Activated CD8-positive, alpha-beta memory T cell treated with anti-CD3 and anti-CD28 coated beads, Interleukin-2, amount 50 U/mL, for 4 hours (primary cell): ENCODE results near the gene ZSCAN29.
"Not testable (repeated sequence)": the region's sequence is repeated elsewhere in the genome, so short reads cannot be mapped to it uniquely, and the experiment has no call there.

ENCODE experiments used
- DNase-seq: peaks from one replicate; pipeline ENCODE4 v3.0.0-alpha.2; 2020

ZSCAN29 gene

DNA sequence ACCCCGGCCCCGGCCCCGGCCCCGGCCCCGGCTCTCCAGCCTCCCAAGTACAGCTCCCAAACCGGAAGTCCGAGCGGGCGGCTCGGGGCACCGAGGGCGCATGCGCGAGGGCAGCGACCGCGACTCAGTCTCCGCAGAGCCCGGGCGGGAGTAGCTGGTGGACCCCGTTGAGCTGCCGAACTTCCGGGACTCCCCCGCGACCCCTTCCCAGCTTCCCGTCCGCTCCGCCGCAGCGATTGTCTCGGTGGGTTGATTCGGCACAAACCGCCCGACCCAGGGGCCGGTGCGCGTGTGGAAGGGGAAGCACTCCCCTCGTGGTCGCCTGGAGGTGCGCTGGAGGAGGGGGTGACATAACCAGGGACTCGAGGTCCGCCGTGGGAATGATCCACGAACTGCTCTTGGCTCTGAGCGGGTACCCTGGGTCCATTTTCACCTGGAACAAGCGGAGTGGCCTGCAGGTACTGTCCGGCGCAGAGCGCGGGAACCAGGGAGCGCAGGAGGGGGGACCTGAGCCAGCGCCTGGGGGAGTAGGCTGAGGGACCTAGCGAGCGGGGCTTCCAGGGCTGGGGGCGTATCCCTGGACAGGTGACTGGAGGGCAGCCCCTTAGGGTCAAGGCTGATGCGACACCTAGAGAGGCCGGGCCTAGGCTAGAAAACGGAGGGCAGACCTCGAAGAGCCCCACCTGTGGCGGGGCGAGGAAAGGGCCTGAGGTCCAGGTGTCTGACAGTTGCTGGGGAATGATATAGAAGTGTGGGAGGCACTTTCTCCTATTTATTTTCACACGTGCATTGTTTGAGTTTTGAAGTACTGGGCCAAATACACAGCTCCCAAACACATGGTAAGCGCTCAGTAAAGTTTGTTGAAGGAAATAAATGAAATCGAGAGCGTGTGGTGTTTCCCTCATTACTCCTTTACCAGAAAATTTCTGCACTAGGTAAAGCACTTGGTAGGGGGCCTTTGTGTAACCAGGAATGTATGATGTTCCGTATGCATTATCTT lies at the start of gene ZSCAN29, which contains the start of gene TUBGCP4:
TSS of gene ZSCAN29 (minus strand) at position 69 of the 1,000 bp plus-strand sequence. CDS start 1,130 bp downstream, outside the sequence.
TSS of gene TUBGCP4 (plus strand) at position 127 of the 1,000 bp plus-strand sequence. CDS start at position 381, 254 bp downstream.
- peak; percentile 75 for DNase-seq

DNA sequence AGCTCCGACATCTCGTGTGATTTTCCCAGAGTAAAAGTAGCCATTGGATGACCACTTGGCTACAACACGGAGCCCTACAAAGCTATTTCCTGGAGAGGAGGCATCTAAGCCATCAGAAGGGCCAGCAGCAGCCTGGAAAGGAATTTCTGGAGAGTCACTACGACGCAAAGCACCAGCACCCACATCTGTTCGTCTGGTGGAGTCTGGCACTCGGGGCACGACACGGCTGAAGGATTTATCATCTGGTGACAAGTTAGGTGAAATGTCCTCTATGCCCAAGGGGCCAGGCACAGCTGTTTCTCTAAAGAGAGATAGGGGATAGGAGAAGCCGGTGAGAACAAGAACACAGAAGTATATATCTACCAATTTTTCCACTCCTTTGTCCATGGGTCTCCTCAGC lies 49.6 kb upstream of the ZSCAN29 start:
- DNase-seq: no peak

DNA sequence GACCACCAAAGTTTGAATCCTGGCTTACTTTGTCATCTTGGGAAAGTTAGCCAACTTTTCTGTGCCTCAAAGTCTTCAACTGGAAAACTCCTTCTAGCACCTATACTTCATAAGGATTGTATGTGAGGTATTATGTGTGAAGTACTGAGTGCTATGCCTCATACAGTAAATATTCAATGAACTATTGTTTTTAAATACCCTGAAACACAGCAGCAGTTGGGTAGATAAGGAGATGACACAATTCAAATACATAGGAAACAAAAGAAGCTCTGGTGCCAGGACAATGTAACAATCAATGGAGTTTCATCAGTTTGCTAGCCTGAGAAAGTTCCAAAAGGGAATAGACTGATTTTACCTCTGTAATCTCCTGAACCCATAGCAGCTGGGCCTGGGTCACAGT lies 43.4 kb upstream of the ZSCAN29 start:
- no peak for DNase-seq

DNA sequence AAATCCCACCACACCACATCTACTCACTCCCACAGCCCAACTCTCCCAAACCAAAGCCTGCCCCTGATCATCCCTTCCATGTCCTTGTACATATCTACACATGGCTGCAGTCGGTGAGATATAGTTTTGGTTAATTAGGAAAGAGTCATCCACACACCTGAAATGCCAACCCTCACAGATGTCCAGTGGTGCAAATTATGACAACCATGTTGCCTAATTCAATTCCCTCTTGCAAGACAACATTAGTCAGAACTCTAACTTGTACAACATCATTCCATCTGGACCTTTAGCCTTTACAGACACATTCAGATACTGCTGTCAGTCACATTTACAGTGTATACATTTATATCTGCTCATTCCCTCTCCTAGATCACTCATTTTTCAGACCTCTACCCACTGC lies 41.3 kb upstream of the ZSCAN29 start:
- DNase-seq: no peak

DNA sequence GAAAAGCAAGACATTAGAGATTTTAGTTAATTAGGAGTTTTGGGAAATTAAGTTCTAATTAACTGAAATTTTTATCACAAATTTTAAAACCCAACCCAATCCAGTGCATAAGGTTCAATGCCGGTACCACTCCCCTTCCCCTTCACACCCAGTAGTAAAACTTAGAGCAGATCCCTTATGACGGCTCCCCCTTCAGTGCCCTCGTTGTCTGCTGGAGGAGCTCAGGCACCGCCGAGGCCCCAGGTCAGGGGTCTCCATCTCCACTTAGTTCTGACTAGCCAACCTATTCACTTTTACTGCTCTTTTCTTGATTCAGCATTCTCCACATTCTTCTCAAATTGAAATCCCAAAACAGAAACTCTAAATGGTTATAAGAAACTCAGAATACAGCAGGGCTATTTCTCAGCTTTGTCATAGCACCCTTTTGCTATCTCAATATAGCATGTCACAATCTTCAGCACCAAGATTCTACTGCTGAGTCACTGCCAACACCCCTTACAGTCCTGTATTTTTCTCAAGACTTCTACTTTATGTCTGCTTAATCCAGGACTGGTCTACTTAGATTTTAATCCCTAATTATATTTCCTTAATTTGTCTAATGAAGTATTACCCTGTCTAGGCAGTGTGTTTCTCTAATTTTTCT lies 39.9 kb upstream of the ZSCAN29 start:
- no peak for DNase-seq

DNA sequence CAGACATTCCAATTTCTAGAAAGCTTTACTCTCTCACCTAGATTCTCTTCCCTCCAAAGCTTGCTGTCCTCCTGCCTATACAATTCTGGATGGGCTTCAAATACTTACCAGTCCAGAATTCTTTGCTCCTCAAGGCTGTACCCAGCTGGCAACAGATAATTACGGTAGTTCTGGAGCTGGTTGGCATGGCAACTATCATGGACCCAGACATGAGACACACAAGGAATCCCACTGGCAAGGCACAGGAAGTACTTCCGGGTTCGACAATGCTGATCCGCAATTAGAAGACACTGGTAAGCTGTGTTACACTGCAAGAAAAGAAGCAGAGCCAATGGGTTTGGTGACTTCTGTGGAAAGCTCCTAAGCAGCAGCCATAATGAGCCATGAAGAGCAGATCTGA lies 37.9 kb upstream of the ZSCAN29 start:
- DNase-seq: no peak

DNA sequence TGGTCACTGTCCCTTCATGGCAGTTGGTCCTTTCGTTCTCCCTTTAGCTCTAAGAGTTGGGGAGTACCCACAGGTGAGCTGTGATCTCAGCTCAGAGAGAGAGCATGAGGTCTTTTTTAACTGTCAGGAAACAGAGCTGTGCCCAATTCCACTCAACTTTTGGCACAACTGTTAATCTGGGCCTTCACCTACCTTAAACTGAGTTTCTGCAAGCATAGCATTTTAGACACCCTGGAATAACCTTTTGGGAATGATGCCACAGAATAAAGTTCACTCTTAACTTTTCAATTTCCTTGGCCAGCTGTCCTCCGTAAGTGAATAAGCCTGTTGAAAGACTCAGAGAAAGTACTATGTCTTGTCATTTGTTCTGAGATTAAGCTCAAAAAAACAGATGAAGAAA lies 36.0 kb upstream of the ZSCAN29 start:
- DNase-seq: no peak

DNA sequence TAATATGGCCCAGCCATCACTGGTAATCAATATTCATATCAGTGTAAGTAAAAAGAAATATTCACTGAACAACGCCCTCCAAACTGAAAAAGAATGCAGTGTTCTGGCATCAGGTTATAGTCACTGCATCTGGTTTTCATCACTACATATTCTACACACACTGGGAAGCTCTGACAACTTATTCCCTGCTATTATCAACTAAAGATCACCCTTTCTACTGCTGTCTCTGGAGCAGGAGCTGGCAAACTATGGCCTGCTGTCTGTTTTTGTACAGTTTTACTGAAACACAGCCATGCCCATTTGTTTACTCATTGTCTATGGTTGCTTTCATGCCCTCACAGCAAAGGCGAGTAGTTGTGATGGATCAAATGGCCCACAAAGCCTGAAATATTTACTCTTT lies 35.3 kb upstream of the ZSCAN29 start:
- DNase-seq: no peak

DNA sequence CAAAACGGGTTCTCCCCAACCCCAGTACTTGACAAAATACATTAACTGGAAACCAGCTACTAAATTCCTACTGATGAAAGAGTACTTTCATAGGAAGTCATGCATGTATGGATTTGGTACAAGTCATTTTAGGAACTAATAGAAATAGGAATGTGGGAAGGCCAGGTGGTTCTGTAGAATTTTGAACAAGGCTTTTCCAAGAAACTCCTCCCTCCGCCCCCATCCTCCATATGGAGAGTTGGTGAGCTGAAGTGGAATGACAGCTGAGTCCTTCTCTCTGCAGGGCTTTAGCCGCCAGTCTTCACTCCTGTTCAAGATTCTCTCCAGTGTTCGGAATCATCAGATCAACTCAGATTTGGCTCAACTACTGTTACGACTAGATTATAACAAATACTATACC lies 33.3 kb upstream of the ZSCAN29 start:
- no peak for DNase-seq

DNA sequence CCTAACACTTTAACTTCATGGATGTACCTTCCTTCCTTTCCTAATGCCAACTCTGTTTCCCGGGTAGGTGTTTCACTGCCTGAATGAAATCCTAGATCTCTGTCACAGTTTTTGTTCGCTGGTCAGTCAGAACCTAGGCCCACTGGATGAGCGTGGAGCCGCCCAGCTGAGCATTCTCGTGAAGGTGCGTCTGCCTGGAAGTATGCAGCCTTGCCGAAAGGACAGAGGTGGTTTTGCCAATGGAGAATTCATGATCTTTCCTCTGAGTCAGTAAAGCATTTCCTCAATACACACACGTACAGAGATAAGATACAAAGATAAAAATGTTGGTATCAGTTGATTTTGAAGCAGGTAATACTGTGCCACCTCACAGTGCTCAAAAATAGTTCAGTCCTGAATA lies 32.8 kb upstream of the ZSCAN29 start:
- DNase-seq: no peak

DNA sequence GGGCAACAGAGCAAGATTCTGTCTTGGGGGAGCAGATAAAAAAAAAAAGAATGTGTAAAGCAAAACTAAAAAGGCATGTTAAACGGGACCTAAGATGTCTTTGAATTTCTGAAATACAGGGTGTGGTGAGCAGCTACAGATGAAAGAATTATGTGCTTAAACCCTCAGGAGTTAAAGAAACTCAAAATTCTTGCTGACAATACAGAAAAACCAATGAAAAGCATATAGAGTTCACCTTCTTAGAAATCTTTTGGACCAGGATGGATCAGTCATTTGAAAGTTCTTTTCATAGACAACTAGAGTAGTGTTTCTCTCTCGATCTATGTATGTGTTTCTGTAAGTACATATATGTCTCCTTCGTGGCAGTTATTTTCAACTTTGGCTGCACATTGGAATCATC lies 31.4 kb upstream of the ZSCAN29 start:
- no peak for DNase-seq

DNA sequence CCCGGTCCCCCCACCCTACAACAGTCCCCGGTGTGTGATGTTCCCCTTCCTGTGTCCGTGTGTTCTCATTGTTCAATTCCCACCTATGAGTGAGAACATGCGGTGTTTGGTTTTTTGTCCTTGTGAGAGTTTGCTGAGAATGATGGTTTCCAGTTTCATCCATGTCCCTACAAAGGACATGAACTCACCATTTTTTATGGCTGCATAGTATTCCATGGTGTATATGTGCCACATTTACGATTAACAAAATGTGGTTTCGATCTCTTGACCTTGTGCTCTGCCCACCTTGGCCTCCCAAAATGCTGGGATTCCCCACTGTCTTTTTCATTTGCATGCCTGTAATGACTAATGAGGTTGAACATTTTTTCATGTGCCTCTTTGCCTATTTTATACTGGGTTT lies 22.7 kb upstream of the ZSCAN29 start:
- DNase-seq: not testable (repeated sequence)

DNA sequence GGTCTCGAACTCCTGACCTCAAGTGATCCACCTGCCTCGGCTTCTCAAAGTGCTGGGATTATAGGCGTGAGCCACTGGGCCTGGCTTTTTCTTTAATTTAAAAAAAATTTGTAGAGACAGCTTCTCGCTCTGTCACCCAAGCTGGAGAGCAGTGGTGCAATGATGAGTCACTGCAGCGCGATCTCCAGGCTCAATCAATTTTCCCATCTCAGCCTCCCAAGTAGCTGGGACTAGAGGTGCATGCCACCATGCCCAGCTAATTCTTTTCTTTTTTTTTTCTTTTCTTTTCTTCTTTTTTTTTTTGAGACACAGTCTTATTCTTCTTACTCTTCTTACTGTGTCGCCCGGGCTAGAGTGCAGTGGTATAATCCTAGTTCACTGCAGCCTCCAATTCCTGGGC lies 19.9 kb upstream of the ZSCAN29 start:
- DNase-seq: no peak

DNA sequence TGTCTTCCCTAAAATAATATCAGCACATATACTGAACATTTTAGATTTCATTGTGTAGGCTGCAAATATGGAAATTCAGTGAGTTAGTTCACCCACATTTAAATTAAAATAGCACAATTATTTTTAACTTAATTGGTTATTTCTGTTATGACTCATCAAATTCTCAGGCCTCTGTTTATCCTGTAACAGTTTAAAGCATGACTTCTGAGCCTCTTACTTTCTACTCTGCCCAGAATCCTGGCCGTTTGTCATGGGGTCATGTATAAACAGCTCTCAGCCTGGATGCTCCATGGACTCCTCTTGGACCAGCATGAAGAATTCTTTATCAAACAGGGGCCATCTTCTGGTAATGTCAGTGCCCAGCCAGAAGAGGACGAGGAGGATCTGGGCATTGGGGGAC lies 12.2 kb upstream of the ZSCAN29 start:
- DNase-seq: no peak

DNA sequence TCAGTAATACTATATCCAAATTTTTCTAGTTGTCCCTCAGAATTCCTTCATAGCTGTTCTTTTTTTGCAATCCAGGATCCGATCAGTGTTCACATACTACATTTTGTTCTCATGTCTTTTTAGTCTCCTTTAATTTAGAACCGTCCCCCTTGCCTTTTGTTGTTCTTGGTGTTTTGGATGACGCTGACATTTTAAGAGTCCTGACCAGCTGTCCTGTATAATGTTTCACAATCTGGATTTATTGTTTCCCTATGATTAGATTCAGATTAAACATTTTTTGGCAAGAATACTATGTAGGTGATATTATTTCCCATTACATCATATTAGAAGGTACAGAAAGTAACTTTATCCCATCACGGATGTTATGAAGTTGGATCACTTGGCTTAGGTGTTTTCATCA lies 11.5 kb upstream of the ZSCAN29 start:
- no peak for DNase-seq

DNA sequence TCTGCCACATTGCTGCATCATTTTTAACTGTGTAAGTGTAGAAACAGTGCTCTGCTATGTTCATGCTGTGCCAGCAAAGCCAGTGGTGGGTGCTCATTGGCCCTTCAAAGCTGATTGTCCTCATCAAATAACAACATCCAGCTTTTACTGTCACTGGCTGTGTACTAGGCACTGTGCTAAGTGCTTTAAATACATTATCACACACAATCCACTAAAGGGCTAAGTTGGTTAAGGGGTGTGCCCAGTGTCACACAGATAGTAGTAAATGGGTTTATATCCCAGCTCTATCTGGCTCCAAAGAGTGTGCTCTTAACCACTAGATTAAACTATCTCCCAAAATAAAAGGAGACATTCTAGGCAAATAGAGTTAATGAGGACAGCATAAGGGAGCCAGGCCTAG lies 7.8 kb upstream of the ZSCAN29 start:
- no peak for DNase-seq

DNA sequence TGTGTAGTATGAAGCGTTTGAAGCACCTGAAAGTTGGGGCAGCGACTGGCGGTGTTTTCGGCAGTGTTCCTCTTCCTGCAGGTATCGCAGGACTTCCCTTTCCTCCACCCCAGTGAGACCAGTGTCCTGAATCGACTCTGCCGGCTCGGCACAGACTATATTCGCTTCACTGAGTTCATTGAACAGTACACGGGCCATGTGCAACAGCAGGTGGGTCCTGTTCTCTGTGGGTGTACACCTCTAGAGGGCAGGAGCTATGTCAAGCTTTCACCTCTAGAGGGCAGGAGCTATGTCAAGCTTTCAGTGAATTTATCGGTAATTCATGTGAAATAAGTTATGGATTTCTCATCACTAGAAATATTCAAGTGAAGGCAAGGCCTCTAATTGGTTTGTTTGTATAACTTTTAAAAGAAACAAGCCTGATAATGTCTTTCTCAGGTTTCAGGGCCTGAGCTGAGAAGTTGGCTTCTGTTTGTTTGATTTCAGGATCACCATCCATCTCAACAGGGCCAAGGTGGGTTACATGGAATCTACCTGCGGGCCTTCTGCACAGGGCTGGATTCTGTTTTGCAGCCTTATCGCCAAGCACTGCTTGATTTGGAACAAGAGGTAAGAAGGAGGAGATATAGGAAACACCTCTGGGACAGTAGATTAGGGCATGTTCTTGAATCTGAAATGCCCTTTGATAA lies 5.3 kb upstream of the ZSCAN29 start:
- peak; percentile 32 for DNase-seq

DNA sequence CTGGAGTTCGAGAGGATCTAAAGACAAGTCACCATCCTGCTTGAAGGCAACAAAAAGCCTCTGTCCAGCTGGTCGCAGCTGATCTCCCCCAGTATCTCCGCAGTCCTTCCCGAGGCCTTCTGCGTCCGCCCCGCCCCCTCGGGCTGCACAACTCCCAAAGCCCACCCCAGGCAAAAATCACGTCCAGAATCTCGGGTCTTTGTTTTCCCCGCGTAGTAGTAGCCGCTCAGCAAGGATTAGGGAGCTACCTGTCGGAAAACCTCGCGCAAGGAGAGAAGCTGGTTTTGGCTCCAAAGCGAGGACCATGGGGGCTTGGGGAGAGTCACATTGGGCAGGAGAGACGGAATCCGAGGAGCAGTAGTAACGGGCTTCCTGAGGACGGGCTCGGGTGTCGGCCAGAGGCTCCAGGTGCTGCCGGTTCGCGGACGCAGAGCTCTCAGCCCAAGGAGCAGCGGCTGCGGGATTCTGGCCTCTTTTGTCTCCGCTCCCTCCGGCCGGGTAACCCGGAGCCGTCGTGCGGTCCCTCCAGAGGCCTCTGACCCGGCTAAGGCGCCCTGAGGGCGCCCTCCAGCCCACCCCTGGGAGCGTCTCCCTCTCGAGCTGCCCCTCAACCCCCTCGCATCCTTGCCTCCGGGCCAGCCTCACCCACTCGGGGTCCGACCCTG lies 401 bp downstream of the ZSCAN29 start:
- DNase-seq: no peak

DNA sequence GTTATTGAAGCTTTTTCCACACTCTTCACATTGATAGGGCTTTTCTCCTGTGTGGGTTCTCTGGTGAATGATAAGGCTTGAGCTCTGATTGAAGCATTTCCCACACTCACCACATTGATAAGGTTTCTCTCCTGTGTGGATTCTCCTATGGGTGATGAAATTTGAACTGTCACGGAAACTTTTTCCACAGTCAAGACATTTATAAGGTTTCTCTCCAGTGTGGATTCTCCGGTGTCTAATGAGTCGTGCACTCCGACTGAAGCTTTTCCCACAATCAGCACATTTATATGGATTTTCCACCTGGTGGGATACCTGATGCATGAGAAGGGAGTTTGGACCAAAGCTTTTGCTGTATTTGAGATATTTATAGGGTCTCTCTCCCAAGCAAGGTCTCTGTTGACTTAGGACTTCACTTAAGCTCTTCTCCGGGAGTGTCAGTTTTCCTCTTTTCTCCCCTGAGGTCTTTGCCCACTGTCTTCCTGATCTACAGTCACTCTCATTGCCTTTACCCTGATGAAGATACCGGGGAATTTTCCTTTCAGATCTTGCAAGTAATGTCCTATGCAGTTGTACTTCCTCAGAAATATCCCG lies 9.4 kb downstream of the ZSCAN29 start:
- DNase-seq: no peak

DNA sequence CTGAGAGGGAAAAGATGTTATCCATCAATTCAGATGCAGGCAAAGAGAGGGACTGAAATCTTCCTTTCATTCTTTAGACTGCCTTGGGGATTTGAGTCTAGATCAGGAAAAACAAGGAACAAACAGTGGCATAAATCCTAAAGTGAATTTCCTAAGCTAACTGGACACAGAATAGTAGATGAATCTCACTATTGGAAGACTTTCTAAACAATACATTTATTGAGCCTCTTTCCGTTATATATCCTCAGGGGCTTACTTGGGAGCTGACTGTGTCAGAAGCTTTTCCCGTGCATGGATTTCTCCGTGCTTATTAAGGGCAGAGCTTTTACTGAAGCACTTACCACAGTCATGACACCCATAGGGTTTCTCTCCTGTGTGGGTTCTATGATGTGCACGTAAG lies 10.0 kb downstream of the ZSCAN29 start:
- no peak for DNase-seq

DNA sequence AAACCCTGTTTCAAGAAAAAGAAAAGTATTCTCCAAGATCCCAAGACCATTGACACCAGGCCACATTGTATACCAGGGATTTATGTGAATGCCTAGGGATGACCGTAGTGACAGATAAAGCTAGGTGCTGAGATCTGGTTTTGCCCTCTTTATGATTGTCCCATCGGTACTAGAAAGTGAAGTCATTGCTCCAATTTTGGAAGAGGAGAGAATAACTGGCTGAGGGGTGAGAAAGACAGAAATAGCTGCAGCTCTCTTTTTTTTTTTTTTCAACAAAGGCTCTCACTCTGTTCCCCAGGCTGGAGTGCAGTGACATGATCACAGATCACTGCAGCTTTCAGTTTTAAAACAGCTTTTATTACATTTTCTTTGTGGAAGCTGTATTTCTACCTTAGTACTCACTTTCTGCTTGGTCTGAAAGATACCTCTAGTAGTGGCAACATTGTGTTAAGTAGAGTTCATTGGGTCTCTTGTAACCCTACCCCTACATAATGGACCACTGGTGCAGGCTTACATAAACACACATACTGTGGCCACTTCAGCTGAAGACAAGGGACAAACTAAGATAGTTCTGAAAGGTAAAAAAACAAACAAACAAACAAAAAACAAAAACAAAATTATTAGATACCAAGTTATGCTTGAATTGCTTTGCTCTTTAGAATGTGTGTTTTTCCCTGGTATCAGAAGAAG lies 18.0 kb downstream of the ZSCAN29 start:
- no peak for DNase-seq

DNA sequence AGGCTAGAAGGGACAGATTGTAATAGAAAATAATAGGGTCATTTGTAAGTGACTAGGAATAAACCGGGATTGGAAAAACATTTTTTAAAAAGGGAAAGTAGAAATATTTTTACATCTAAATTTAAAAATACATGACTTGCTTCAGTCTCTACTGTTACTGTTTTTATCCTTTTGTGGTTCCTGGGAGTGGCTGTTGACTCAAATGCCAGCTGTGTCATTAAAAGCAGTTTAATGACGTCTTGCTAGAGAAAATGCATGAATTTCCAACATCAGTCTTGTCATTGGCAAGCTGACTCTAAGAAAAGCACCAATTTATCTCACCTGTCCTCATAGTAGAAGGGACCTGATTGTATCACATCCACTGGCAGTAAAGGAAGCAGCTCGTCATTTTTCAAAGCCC lies 23.7 kb downstream of the ZSCAN29 start:
- DNase-seq: no peak
